HepG2 (cell line): ENCODE results near the gene DDOST. TPM values are rescaled to one million over a fixed set of nuclear protein-coding genes. Genes with fewer than 3 reads are reported as not detected.

ENCODE experiments used
- KDM1A ChIP-seq: IDR thresholded peaks from 2 replicates; pipeline ENCODE4 v1.6.1; 2016; ENCODE audit warnings: missing compliant biosample characterization
- SRSF4 ChIP-seq: fragments of 200-400 bp; formaldehyde crosslinking; IDR thresholded peaks from one replicate; pipeline ENCODE4 v1.6.1; 2018; ENCODE audit warnings: mild to moderate bottlenecking, low read depth, low read length, moderate library complexity; ENCODE audit not compliant: poor library complexity, severe bottlenecking
- ZBTB38 ChIP-seq: sonication (generic); formaldehyde crosslinking; IDR thresholded peaks from 2 replicates; pipeline ENCODE4 v1.5.1; 2020; ENCODE audit warnings: mild to moderate bottlenecking, missing genetic modification reagents
- ZNF205 ChIP-seq: IDR thresholded peaks from 2 replicates; pipeline ENCODE4 v1.6.1; 2018; ENCODE audit warnings: missing biosample characterization, missing genetic modification reagents
- ZNF484 ChIP-seq: sonication (generic); formaldehyde crosslinking; IDR thresholded peaks from 2 replicates; pipeline ENCODE4 v1.5.1; 2020; ENCODE audit warnings: mild to moderate bottlenecking, low read depth, missing genetic modification reagents, borderline replicate concordance
- polyA plus RNA-seq, 8 experiments: library from polyadenylated mRNA; depleted of rRNA in 3 of 8; stranded (reverse) in 7 of 8; unstranded in 1 of 8; fragments of >200 nt; fragmentation: Illumina TruSeq in 4 of 8; extraction: Trizol in 4 of 8; gene quantifications; 2 replicates each; pipeline versions ENCODE4 v1.2.1 to v1.2.3, GENCODE V29; 2011 to 2016; ENCODE audit warnings: low read depth in 4 of 8, missing spikeins in 1 of 8, mixed read lengths in 1 of 8; ENCODE audit not compliant: insufficient read depth in 1 of 8
- total RNA-seq, 5 experiments: library from RNA; depleted of rRNA; stranded (reverse); fragments of >200 nt; fragmentation: Illumina TruSeq; extraction: Trizol; gene quantifications; 2 replicates each; pipeline ENCODE4 v1.2.3, GENCODE V29; 2016; ENCODE audit warnings: low read depth in 1 of 5
- TF ChIP-seq, protein P1 (sequence below): sonication (generic); formaldehyde crosslinking; IDR thresholded peaks from 2 replicates; pipeline ENCODE4 v1.4.0; 2020; ENCODE audit warnings: missing genetic modification reagents, borderline replicate concordance
- TF ChIP-seq, protein P2 (sequence below): IDR thresholded peaks from 2 replicates; pipeline ENCODE4 v1.6.1; 2018; ENCODE audit warnings: missing genetic modification reagents
- TF ChIP-seq, protein P3 (sequence below): sonication (generic); formaldehyde crosslinking; IDR thresholded peaks from 2 replicates; pipeline ENCODE4 v1.4.0; 2020; ENCODE audit warnings: low read depth, mild to moderate bottlenecking, missing genetic modification reagents
- TF ChIP-seq, protein P4 (sequence below), 2 experiments: sonication (generic) in 1 of 2; formaldehyde crosslinking in 1 of 2; IDR thresholded peaks; 2 replicates each; pipeline versions ENCODE4 v1.4.0 to v1.6.1; 2016 to 2020; ENCODE audit warnings: borderline replicate concordance in 1 of 2, low read depth in 1 of 2, mild to moderate bottlenecking in 1 of 2, missing genetic modification reagents in 1 of 2
- TF ChIP-seq, protein P5 (sequence below): sonication (generic); formaldehyde crosslinking; IDR thresholded peaks from 2 replicates; pipeline ENCODE4 v1.9.0; 2021; ENCODE audit warnings: missing genetic modification reagents, borderline replicate concordance
- TF ChIP-seq, protein P6 (sequence below): sonication (generic); formaldehyde crosslinking; IDR thresholded peaks from 2 replicates; pipeline ENCODE4 v1.8.0; 2022; ENCODE audit warnings: missing genetic modification reagents, mild to moderate bottlenecking, moderate library complexity, borderline replicate concordance

DDOST gene
- total and polyA plus RNA-seq, 2 of the 13 experiments (the other 11 are each of a cell fraction or from before 2014, with no cell fraction given), result 335 to 494 TPM

DNA sequence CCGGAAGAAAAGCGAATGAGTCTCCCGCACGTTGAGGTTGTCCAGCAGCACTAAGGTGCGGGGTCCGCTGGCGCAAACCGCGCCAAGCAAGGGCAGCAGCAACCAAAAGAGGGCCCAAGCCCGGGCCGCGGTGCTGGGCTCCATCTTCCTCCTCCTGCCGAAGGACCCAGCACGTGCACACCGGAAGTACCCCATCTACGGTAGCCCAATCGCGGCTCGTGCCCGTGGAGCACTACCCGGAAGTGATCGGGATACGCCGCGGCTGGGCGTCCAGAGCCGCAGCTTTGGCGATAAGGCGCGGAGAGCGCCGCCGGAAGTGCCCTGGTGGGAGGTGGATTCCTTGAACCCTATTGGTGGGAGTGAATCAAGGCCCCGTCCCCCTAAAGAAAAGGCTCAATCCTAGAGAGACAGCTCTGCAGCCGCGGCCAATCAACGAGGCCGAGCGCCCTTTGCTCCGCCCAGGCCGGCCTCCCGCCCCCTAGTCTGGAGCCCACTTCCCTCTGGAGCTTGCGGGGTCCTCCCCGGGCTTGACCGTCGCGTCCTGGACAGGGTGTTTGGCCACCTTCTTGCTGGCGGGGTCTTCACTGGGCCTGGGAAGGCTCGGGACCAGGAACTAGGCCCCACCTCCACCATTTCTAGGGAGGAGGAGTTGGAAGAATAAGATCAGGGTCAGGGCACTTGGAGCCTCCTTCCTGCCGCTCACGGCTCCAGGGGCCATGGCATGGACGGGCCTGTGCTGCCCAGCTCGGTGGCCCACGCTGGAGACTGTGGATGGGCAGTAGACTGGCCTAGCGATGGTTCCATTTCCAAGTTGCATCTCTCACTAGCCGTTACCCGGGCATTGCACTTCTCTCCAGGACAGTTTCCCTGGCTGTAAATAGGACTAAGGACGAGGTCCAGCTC lies at the start of gene DDOST (continued):
- TF ChIP-seq, protein P1, sequence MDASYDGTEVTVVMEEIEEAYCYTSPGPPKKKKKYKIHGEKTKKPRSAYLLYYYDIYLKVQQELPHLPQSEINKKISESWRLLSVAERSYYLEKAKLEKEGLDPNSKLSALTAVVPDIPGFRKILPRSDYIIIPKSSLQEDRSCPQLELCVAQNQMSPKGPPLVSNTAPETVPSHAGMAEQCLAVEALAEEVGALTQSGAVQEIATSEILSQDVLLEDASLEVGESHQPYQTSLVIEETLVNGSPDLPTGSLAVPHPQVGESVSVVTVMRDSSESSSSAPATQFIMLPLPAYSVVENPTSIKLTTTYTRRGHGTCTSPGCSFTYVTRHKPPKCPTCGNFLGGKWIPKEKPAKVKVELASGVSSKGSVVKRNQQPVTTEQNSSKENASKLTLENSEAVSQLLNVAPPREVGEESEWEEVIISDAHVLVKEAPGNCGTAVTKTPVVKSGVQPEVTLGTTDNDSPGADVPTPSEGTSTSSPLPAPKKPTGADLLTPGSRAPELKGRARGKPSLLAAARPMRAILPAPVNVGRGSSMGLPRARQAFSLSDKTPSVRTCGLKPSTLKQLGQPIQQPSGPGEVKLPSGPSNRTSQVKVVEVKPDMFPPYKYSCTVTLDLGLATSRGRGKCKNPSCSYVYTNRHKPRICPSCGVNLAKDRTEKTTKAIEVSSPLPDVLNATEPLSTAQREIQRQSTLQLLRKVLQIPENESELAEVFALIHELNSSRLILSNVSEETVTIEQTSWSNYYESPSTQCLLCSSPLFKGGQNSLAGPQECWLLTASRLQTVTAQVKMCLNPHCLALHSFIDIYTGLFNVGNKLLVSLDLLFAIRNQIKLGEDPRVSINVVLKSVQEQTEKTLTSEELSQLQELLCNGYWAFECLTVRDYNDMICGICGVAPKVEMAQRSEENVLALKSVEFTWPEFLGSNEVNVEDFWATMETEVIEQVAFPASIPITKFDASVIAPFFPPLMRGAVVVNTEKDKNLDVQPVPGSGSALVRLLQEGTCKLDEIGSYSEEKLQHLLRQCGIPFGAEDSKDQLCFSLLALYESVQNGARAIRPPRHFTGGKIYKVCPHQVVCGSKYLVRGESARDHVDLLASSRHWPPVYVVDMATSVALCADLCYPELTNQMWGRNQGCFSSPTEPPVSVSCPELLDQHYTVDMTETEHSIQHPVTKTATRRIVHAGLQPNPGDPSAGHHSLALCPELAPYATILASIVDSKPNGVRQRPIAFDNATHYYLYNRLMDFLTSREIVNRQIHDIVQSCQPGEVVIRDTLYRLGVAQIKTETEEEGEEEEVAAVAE (CRISPR knock-in tag), result peak; percentile 40; the same call in 1 of the 2 replicates
- TF ChIP-seq, protein P2, sequence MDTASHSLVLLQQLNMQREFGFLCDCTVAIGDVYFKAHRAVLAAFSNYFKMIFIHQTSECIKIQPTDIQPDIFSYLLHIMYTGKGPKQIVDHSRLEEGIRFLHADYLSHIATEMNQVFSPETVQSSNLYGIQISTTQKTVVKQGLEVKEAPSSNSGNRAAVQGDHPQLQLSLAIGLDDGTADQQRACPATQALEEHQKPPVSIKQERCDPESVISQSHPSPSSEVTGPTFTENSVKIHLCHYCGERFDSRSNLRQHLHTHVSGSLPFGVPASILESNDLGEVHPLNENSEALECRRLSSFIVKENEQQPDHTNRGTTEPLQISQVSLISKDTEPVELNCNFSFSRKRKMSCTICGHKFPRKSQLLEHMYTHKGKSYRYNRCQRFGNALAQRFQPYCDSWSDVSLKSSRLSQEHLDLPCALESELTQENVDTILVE (CRISPR knock-in tag), result peak; percentile 82
- TF ChIP-seq, protein P3, sequence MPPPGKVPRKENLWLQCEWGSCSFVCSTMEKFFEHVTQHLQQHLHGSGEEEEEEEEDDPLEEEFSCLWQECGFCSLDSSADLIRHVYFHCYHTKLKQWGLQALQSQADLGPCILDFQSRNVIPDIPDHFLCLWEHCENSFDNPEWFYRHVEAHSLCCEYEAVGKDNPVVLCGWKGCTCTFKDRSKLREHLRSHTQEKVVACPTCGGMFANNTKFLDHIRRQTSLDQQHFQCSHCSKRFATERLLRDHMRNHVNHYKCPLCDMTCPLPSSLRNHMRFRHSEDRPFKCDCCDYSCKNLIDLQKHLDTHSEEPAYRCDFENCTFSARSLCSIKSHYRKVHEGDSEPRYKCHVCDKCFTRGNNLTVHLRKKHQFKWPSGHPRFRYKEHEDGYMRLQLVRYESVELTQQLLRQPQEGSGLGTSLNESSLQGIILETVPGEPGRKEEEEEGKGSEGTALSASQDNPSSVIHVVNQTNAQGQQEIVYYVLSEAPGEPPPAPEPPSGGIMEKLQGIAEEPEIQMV, result no peak
- no peak for TF ChIP-seq SRSF4
- TF ChIP-seq, protein P4, sequence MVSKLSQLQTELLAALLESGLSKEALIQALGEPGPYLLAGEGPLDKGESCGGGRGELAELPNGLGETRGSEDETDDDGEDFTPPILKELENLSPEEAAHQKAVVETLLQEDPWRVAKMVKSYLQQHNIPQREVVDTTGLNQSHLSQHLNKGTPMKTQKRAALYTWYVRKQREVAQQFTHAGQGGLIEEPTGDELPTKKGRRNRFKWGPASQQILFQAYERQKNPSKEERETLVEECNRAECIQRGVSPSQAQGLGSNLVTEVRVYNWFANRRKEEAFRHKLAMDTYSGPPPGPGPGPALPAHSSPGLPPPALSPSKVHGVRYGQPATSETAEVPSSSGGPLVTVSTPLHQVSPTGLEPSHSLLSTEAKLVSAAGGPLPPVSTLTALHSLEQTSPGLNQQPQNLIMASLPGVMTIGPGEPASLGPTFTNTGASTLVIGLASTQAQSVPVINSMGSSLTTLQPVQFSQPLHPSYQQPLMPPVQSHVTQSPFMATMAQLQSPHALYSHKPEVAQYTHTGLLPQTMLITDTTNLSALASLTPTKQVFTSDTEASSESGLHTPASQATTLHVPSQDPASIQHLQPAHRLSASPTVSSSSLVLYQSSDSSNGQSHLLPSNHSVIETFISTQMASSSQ (IDR thresholded peaks at IDR 0.05; ENCODE audit: low read depth), result no peak
- TF ChIP-seq, protein P4 (CRISPR knock-in tag; IDR thresholded peaks at IDR 0.05; ENCODE audit: borderline replicate concordance), result no peak
- no peak; the same call in 1 of the 2 replicates for TF ChIP-seq ZBTB38 (CRISPR knock-in tag)
- no peak for TF ChIP-seq KDM1A
- no peak for TF ChIP-seq ZNF484 (CRISPR knock-in tag)
- no peak for TF ChIP-seq ZNF205 (CRISPR knock-in tag)
- TF ChIP-seq, protein P5, sequence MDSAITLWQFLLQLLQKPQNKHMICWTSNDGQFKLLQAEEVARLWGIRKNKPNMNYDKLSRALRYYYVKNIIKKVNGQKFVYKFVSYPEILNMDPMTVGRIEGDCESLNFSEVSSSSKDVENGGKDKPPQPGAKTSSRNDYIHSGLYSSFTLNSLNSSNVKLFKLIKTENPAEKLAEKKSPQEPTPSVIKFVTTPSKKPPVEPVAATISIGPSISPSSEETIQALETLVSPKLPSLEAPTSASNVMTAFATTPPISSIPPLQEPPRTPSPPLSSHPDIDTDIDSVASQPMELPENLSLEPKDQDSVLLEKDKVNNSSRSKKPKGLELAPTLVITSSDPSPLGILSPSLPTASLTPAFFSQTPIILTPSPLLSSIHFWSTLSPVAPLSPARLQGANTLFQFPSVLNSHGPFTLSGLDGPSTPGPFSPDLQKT (CRISPR knock-in tag), result no peak; the same call in 1 of the 2 replicates
- TF ChIP-seq, protein P6, sequence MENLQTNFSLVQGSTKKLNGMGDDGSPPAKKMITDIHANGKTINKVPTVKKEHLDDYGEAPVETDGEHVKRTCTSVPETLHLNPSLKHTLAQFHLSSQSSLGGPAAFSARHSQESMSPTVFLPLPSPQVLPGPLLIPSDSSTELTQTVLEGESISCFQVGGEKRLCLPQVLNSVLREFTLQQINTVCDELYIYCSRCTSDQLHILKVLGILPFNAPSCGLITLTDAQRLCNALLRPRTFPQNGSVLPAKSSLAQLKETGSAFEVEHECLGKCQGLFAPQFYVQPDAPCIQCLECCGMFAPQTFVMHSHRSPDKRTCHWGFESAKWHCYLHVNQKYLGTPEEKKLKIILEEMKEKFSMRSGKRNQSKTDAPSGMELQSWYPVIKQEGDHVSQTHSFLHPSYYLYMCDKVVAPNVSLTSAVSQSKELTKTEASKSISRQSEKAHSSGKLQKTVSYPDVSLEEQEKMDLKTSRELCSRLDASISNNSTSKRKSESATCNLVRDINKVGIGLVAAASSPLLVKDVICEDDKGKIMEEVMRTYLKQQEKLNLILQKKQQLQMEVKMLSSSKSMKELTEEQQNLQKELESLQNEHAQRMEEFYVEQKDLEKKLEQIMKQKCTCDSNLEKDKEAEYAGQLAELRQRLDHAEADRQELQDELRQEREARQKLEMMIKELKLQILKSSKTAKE (CRISPR knock-in tag), result 0 out of 2 replicates have a peak, but pooled peaks have one; percentile 14
